ENCODE data around the gene SEMA3C.

The SEMA3C gene

DNA sequence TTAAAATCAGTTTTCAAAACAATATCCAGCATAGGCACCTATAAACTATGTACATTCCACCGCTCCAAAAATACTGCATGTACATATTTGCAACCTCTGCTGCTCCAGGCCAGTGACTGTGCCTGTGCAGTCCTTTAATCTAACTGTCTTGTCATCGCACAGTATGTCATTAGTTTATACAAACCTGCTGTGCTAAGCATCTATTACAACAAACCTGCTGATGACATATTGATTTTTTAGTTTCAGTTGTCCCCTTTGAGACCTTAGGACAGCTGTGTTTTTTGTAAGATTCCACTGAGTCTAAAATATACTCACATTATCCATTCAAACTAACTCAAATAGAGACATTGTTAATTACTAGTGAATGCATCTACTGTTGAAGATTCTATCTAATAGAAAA is 33.1 kb downstream of the SEMA3C start:
- no peak for DNase-seq (ENCODE audit: low read depth in 2 of 2)

- no peak for DNase-seq (ENCODE audit: low read depth in 2 of 2)
Observed at GRCh38 chr7:80884511-80885195, 34.2 kb downstream of the SEMA3C start.

DNA sequence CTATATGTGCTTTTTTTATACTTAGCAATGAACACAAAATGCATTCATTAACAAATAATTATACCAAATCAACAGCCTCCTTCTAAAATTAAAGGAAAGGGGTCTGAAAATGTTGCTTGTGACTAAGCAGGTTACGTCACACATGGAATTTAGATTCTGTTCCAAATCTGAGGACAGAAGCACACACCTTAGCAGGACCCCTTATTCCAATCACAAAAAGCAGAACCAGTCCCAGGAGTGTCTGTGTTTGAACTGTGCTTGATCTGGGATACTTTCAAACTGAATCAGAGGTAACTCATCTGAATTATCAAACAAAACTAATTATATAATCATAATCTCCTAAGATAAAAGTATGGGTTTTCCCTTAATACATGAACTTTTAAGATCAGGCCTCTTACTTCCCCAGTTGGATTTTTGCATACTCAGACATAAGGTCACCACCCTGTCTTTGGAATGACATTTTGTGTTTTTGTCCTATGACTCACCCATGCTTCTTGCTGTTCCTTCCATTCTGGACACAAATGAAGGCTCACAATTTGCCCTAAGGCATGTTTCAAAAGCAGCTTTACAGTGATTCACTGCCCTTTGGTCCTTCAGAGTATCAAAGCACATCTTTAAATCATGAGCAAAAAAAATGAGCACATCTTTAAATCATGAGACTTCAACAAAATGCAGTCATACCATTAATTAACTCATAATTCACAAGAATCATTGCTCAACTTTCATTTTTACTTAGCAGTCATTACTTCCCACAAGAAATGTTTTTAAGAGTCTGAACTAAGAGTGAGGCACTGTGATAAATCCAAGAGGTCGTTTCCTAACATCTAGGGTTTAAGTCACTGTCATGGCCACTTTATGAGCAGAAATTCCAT is 35.5 kb downstream of the SEMA3C start:
- no peak for DNase-seq (ENCODE audit: low read depth in 2 of 2)

DNA sequence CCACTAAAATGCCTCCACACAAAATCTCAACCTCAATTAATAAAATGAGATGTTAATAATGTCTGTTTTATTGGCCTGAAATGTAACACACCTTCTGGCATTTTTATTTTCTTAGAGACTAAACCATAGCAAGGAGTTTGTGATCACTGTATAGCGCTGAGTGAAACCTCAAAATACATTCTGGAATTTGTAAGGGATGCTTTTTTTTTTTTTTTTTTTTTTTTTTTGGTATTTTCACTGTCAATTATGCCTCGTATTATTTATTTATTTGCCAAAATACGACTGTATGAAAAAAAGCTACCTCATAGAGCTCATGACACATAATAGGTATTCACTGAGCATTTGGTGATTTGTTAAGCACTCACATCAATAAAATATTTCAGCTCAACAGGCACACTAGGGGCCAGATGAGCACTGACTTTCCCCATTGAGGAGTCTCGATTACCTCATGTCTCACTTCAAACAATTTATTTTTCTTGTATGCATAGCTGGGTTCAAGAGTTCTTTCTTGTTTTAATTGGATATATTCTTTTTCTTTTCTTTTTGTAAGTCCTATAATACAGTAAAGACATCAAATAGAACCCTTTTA is 36.5 kb downstream of the SEMA3C start:
- DNase-seq (ENCODE audit: low read depth in 2 of 2): no peak

DNA sequence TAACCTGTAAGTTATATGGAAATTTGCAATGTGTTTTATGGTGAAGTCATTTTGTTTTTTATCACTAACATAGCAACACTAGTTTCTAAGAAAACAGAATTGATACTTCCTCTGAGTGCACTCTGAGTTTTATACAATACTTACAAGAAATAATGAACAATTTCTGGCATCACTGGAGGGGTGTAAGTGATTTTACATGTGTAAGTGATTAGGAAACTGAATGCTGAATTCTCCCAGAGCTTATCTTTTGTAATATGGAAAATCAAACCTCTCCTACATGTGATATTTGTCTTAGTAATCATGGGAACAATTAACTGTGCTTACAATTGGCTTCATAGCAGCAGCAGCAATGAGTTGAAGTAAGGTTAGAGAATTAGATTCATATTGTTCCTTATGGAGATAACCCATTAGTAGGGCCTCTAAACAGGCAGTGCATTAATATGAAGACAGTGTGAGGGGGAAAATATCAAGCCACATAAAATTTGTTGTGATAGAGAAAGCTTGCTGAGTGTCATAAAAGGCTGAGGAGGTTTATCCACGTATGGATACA is 37.4 kb downstream of the SEMA3C start:
- no peak for DNase-seq (ENCODE audit: low read depth in 2 of 2)

- DNase-seq (ENCODE audit: low read depth in 2 of 2): no peak
Observed at GRCh38 chr7:80879849-80880248, 39.0 kb downstream of the SEMA3C start.

GRCh38 chr7:80876894-80877414 is 41.9 kb downstream of the SEMA3C start:
- no peak for DNase-seq (ENCODE audit: low read depth in 2 of 2)

GRCh38 chr7:80875537-80876120 is 43.2 kb downstream of the SEMA3C start:
- no peak for DNase-seq (ENCODE audit: low read depth in 2 of 2)

- DNase-seq (ENCODE audit: low read depth in 2 of 2): no peak
Observed at GRCh38 chr7:80873140-80873539, 45.7 kb downstream of the SEMA3C start.

- no peak for DNase-seq (ENCODE audit: low read depth in 2 of 2)
Observed at GRCh38 chr7:80871228-80871627, 47.6 kb downstream of the SEMA3C start.

GRCh38 chr7:80870813-80871212 is 48.0 kb downstream of the SEMA3C start:
- DNase-seq (ENCODE audit: low read depth in 2 of 2): no peak

- DNase-seq (ENCODE audit: low read depth in 2 of 2): no peak
Observed at GRCh38 chr7:80869821-80870751, 48.8 kb downstream of the SEMA3C start.

DNA sequence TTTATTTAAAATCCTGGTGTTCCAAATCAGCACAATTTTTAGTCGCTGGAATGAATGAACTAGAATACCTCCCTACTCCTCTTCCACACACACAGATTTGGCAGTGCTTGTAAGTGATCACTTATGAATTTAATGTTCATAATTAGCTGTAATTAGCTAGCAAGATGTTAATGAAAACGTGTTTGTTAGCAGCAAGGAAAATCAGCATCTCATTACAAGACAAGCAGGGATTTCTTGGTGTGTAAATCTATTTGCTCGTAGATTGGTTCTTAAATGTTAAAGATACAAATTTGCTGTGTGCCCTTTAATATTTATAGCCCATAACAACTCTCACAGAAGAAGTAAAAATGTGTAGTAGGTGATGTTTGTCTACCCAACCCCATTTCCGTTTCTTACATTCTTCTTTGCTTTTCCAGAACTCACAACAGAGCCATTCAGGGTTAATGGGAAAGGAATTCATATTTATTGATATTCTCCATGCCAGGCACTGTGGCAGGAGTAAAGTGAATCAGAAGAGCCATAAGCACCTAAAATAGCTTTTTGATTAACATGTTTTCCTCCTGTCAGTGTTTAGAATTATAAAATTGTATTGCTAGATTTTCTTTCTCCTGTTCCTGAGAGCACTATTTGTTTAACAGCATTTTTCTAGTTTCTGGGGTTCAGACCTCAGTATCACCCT is 49.6 kb downstream of the SEMA3C start:
- no peak for DNase-seq (ENCODE audit: low read depth in 2 of 2)

DNA sequence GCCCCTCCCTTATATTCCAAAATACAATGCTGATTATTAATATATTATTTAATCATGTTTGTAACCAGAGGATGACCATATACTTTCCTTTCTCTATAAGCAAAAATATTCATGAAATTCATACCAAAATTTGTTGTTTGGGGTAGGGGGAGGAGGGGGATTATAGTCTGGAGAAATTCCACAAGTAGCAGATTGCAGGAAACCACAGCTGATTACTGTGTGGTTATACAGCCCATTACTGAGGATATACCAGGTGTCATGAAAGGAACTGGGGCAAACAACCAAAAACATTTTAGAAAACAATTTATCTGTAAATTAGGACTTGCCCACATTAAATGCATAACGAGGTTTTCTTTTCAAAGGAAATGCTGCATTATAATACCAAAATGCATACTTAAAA is 50.3 kb downstream of the SEMA3C start:
- DNase-seq (ENCODE audit: low read depth in 2 of 2): no peak

GRCh38 chr7:80860554-80860953 is 58.3 kb downstream of the SEMA3C start:
- DNase-seq (ENCODE audit: low read depth in 2 of 2): no peak

DNA sequence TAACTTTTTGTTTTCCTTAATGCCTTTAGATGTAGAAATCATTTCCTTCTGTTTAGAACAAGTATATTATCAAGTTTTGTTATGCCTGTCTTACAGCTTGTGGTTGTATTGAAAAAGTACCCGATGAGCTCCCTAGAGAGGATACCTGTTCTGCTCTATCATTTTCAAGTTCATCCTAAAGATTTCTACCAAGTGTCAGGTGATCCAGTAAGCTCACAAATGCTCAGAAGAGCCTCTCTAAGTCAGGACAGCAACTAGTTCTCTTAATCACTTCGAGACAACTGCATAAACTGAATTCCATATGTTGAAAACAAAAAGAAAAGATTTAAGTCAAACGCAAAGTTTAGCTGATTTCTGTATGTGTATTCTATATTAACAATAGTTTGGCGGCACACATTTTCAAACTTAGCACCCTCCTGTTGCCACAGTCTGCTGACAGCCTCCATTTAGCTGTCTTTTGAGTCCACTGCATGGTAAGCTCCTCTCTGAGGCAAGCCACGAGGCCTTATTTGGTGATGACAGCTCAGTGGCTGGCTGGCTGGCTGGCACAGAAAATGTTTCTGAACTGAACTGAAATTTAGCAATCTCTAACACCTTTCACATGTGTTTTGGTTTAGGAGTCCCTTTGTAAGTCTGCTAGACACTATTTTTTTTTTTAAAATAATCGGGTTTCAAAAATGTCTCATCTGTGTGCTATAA is 59.4 kb downstream of the SEMA3C start:
- DNase-seq (ENCODE audit: low read depth in 2 of 2): no peak

GRCh38 chr7:80858141-80858903 is 60.5 kb downstream of the SEMA3C start:
- DNase-seq (ENCODE audit: low read depth in 2 of 2): no peak

DNA sequence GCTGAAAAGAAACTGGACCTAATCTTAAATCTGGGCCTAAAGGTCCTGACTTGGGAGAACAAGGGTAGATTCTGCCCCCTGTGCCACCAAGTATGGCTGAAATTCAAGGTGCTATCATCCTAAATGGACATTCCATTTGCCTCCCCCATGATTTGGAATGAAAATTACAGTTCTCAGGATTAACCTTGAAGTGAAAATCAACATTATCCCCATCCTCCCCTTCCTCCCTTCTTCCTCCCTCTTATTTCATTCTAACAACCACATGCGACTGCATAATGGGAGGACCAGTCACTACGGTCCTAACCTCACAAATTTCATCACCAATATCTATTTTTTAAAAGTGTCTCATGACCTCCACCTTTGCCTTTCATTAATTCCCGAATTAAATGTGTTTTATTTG is 62.1 kb downstream of the SEMA3C start:
- no peak for DNase-seq (ENCODE audit: low read depth in 2 of 2)
